ENCODE data around the gene UTP25.

DNA sequence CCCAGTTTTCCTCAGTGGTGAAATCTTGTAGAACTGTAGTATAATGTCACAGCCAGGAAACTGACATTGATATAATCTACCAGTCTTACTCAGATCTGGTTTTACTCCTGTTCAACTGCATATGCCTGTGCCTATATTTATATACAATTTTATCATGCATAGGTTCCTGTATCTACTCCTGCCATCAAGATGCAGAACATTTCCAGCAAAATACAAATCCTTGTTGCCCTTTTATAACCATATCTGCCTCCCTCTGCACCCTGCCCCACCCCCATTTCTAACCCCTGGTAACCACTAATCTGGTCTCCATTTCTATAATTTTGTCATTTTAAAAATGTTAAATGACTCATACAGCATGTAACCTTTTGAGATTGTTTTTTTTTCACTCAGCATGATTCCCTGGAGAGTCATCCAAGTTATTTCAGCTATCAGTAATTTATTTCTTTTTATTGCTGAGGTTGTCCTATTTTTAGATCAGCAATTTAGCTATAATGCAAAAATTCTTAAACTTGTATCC is 8.1 kb downstream of the UTP25 start:
- TF ChIP-seq, protein P1, sequence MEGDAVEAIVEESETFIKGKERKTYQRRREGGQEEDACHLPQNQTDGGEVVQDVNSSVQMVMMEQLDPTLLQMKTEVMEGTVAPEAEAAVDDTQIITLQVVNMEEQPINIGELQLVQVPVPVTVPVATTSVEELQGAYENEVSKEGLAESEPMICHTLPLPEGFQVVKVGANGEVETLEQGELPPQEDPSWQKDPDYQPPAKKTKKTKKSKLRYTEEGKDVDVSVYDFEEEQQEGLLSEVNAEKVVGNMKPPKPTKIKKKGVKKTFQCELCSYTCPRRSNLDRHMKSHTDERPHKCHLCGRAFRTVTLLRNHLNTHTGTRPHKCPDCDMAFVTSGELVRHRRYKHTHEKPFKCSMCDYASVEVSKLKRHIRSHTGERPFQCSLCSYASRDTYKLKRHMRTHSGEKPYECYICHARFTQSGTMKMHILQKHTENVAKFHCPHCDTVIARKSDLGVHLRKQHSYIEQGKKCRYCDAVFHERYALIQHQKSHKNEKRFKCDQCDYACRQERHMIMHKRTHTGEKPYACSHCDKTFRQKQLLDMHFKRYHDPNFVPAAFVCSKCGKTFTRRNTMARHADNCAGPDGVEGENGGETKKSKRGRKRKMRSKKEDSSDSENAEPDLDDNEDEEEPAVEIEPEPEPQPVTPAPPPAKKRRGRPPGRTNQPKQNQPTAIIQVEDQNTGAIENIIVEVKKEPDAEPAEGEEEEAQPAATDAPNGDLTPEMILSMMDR (IDR thresholded peaks at IDR 0.05): no peak
- TF ChIP-seq POLR2A (IDR thresholded peaks at IDR 0.05): no peak
